T-helper 17 cell (primary cell): Measurements from ENCODE around the gene TXNRD2. TPM values are rescaled to one million over a fixed set of nuclear protein-coding genes. Genes with fewer than 3 reads are reported as not detected.

Experiments
- ATAC-seq: fragments of 150-1000 bp; cut with Tn5 transposase; 2 replicates; pipeline ENCODE4 v1.10.0; 2021; ENCODE audit warnings: mild to moderate bottlenecking, moderate library complexity
- DNase-seq, 3 donors: peaks; one replicate each; pipeline versions ENCODE4 v3.0.0 to v3.0.0-alpha.2; 2020 to 2021
- H3K9me3 ChIP-seq: one replicate; pipeline ENCODE4 v1.7.0; 2013; ENCODE audit warnings: low read length, mild to moderate bottlenecking; ENCODE audit not compliant: control insufficient read depth, poor library complexity, severe bottlenecking
- H3K27ac Mint-ChIP-seq: one replicate; pipeline ENCODE4 v1.8.0; 2022; ENCODE audit warnings: mild to moderate bottlenecking, moderate library complexity, mixed read lengths
- H3K27me3 Mint-ChIP-seq: one replicate; pipeline ENCODE4 v1.8.0; 2022; ENCODE audit warnings: mixed read lengths
- H3K36me3 Mint-ChIP-seq: one replicate; pipeline ENCODE4 v1.8.0; 2022; ENCODE audit warnings: low read depth, mixed read lengths
- H3K4me1 Mint-ChIP-seq: one replicate; pipeline ENCODE4 v1.8.0; 2022; ENCODE audit warnings: mild to moderate bottlenecking, mixed read lengths
- H3K4me3 Mint-ChIP-seq: one replicate; pipeline ENCODE4 v1.8.0; 2022; ENCODE audit warnings: mild to moderate bottlenecking, moderate library complexity, mixed read lengths
- total RNA-seq, 4 donors: library from RNA in 2 of 4; stranded (reverse) in 2 of 4; gene quantifications; one replicate each; pipeline ENCODE4 v1.2.3 and lab custom pipeline; 2022 to 2026

Gene TXNRD2
- total RNA-seq, 2 donors from 2014 or later = 16.8 to 25.6 TPM

GRCh38 chr22:19850763-19851109 is 90.9 kb downstream of the TXNRD2 start:
- DNase-seq = no peak
- Mint-ChIP-seq H3K4me3 (no peak overlapping the region), H3K27ac (no peak overlapping the region), H3K36me3 (no peaks in the 10 kb centered on the region), H3K4me1 (peaks cover 28% of the 10 kb centered on the region), H3K27me3 (no peaks in the 10 kb centered on the region)
- no peak for ATAC-seq
- no peaks in the 10 kb centered on the region for H3K9me3 ChIP-seq

GRCh38 chr22:19849835-19850762 is 91.5 kb downstream of the TXNRD2 start:
- Mint-ChIP-seq H3K36me3 (no peaks in the 10 kb centered on the region), H3K4me1 (peaks cover 27% of the 10 kb centered on the region), H3K4me3 (no peak overlapping the region), H3K27me3 (no peaks in the 10 kb centered on the region), H3K27ac (no peak overlapping the region)
- ATAC-seq (no peak), DNase-seq (no peak)
- H3K9me3 ChIP-seq = no peaks in the 10 kb centered on the region

GRCh38 chr22:19848298-19849224 is 93.1 kb downstream of the TXNRD2 start:
- Mint-ChIP-seq H3K4me3 (no peak overlapping the region), H3K4me1 (peaks cover 26% of the 10 kb centered on the region), H3K36me3 (no peaks in the 10 kb centered on the region), H3K27ac (no peak overlapping the region), H3K27me3 (no peaks in the 10 kb centered on the region)
- no peaks in the 10 kb centered on the region for H3K9me3 ChIP-seq
- DNase-seq (no peak), ATAC-seq (no peak)

GRCh38 chr22:19847345-19847632 is 94.3 kb downstream of the TXNRD2 start:
- no peak overlapping the region for H3K4me3 Mint-ChIP-seq
- H3K27me3 Mint-ChIP-seq = no peaks in the 10 kb centered on the region
- DNase-seq = no peak
- H3K9me3 ChIP-seq = no peaks in the 10 kb centered on the region
- H3K27ac Mint-ChIP-seq = no peak overlapping the region
- ATAC-seq = no peak
- H3K36me3 Mint-ChIP-seq = no peaks in the 10 kb centered on the region
- H3K4me1 Mint-ChIP-seq = peaks cover 14% of the 10 kb centered on the region

GRCh38 chr22:19846620-19847344 is 94.8 kb downstream of the TXNRD2 start:
- Mint-ChIP-seq H3K36me3 (no peaks in the 10 kb centered on the region), H3K4me1 (peaks cover 14% of the 10 kb centered on the region), H3K4me3 (no peak overlapping the region), H3K27me3 (no peaks in the 10 kb centered on the region), H3K27ac (no peak overlapping the region)
- no peaks in the 10 kb centered on the region for H3K9me3 ChIP-seq
- ATAC-seq = no peak
- DNase-seq = no peak

- peak overlapping the region; percentile 41 for H3K4me3 Mint-ChIP-seq
- DNase-seq = no peak
- H3K4me1 Mint-ChIP-seq = peaks cover 15% of the 10 kb centered on the region
- no peak for ATAC-seq
- H3K36me3 Mint-ChIP-seq = no peaks in the 10 kb centered on the region
- H3K27ac Mint-ChIP-seq = no peak overlapping the region
- H3K27me3 Mint-ChIP-seq = no peaks in the 10 kb centered on the region
- no peaks in the 10 kb centered on the region for H3K9me3 ChIP-seq
Observed at GRCh38 chr22:19845054-19845722, 96.4 kb downstream of the TXNRD2 start.

GRCh38 chr22:19844377-19845053 is 97.1 kb downstream of the TXNRD2 start:
- H3K9me3 ChIP-seq = no peaks in the 10 kb centered on the region
- no peak for DNase-seq
- ATAC-seq = peak; percentile 57
- Mint-ChIP-seq H3K27me3 (no peaks in the 10 kb centered on the region), H3K27ac (no peak overlapping the region), H3K4me1 (peaks cover 13% of the 10 kb centered on the region), H3K4me3 (peak overlapping the region; percentile 41), H3K36me3 (no peaks in the 10 kb centered on the region)

GRCh38 chr22:19843857-19844376 is 97.7 kb downstream of the TXNRD2 start:
- Mint-ChIP-seq H3K27ac (no peak overlapping the region), H3K36me3 (no peaks in the 10 kb centered on the region), H3K4me1 (peaks cover 13% of the 10 kb centered on the region), H3K27me3 (no peaks in the 10 kb centered on the region), H3K4me3 (peak overlapping the region; percentile 41)
- H3K9me3 ChIP-seq = no peaks in the 10 kb centered on the region
- ATAC-seq (no peak), DNase-seq (no peak)

- H3K4me1 Mint-ChIP-seq = peaks cover 11% of the 10 kb centered on the region
- DNase-seq (no peak), ATAC-seq (no peak)
- H3K27ac Mint-ChIP-seq = no peak overlapping the region
- H3K9me3 ChIP-seq = no peaks in the 10 kb centered on the region
- H3K27me3 Mint-ChIP-seq = no peaks in the 10 kb centered on the region
- H3K4me3 Mint-ChIP-seq = no peak overlapping the region
- H3K36me3 Mint-ChIP-seq = no peaks in the 10 kb centered on the region
Observed at GRCh38 chr22:19843107-19843856, 98.3 kb downstream of the TXNRD2 start.

- peaks cover 11% of the 10 kb centered on the region for H3K4me1 Mint-ChIP-seq
- H3K27ac Mint-ChIP-seq = no peak overlapping the region
- H3K4me3 Mint-ChIP-seq = no peak overlapping the region
- ATAC-seq = no peak
- H3K9me3 ChIP-seq = no peaks in the 10 kb centered on the region
- DNase-seq = no peak
- H3K27me3 Mint-ChIP-seq = no peaks in the 10 kb centered on the region
- no peaks in the 10 kb centered on the region for H3K36me3 Mint-ChIP-seq
Observed at GRCh38 chr22:19842393-19843106, 99.1 kb downstream of the TXNRD2 start.

GRCh38 chr22:19841641-19842392 is 99.8 kb downstream of the TXNRD2 start:
- DNase-seq (no peak), ATAC-seq (no peak)
- peaks cover 11% of the 10 kb centered on the region for H3K4me1 Mint-ChIP-seq
- no peaks in the 10 kb centered on the region for H3K9me3 ChIP-seq
- H3K27me3 Mint-ChIP-seq = no peaks in the 10 kb centered on the region
- H3K4me3 Mint-ChIP-seq = no peak overlapping the region
- no peak overlapping the region for H3K27ac Mint-ChIP-seq
- no peaks in the 10 kb centered on the region for H3K36me3 Mint-ChIP-seq
